SK-N-SH (cell line): ENCODE measurements around the gene CDH22. TPM values are rescaled to one million over a fixed set of nuclear protein-coding genes. Genes with fewer than 3 reads are reported as not detected.

Experiments used
- CTCF ChIA-PET: fragments of 300-600, 350-600 bp; formaldehyde crosslinking; extraction: SDS; loops from one replicate; lab custom pipeline; 2021; lab: Yijun Ruan, JAX
- POLR2A ChIA-PET: fragments of 350-600 bp; sonication (Branson Sonifier 250); formaldehyde crosslinking; extraction: SDS; loops from one replicate; lab custom pipeline; 2020; ENCODE audit warnings: antibody characterized with exemption, inconsistent platforms; lab: Yijun Ruan, JAX
- DNase-seq: peaks from one replicate; pipeline ENCODE4 v3.0.0; 2012
- H2AFZ ChIP-seq: fragments of 200-600 bp; sonication (generic); 2 replicates; pipeline ENCODE4 v1.8.1; 2016; ENCODE audit warnings: antibody characterized with exemption, mild to moderate bottlenecking, low read depth
- H3F3A ChIP-seq: fragments of 200-600 bp; sonication (generic); replicated peaks from 2 replicates; pipeline ENCODE3; 2016; ENCODE audit warnings: antibody characterized with exemption, mild to moderate bottlenecking; ENCODE audit not compliant: insufficient read depth
- H3K27ac ChIP-seq, 2 experiments: fragments of 200-500 bp in 1 of 2; fragments of 200-600 bp in 1 of 2; sonication (Bioruptor generic) in 1 of 2; sonication (generic), shearing (Covaris generic) in 1 of 2; 2 replicates each; pipeline versions ENCODE4 v1.5.1 to v1.6.1; 2014 to 2016; ENCODE audit warnings: low read depth in 2 of 2, inconsistent platforms in 1 of 2, low read length in 1 of 2, mild to moderate bottlenecking in 1 of 2, mixed read lengths in 1 of 2
- H3K27me3 ChIP-seq: fragments of 200-600 bp; sonication (generic), shearing (Covaris generic); 2 replicates; pipeline ENCODE4 v1.6.1; 2016; ENCODE audit warnings: mixed run types; ENCODE audit not compliant: insufficient read depth
- H3K36me3 ChIP-seq, 2 experiments: fragments of 200-500 bp in 1 of 2; fragments of 200-600 bp in 1 of 2; sonication (Bioruptor generic) in 1 of 2; sonication (generic) in 1 of 2; replicated peaks in 1 of 2; 2 replicates each; pipeline versions ENCODE3 to v1.5.1; 2014 to 2016; ENCODE audit warnings: low read length in 1 of 2, mild to moderate bottlenecking in 1 of 2; ENCODE audit not compliant: insufficient read depth in 2 of 2, control insufficient read depth in 1 of 2
- H3K4me1 ChIP-seq, 2 experiments: fragments of 200-500 bp in 1 of 2; fragments of 200-600 bp in 1 of 2; sonication (Bioruptor generic) in 1 of 2; sonication (generic), shearing (Covaris generic) in 1 of 2; 2 replicates each; pipeline versions ENCODE4 v1.5.1 to v1.6.1; 2014 to 2016; ENCODE audit warnings: low read depth in 1 of 2, low read length in 1 of 2, mixed run types in 1 of 2; ENCODE audit not compliant: insufficient read depth in 2 of 2, control insufficient read depth in 1 of 2
- H3K4me2 ChIP-seq: fragments of 200-600 bp; sonication (generic), shearing (Covaris generic); 2 replicates; pipeline ENCODE4 v1.6.1; 2017; ENCODE audit warnings: mixed run types
- H3K4me3 ChIP-seq, 2 experiments: fragments of 200-500 bp in 1 of 2; fragments of 200-600 bp in 1 of 2; sonication (Bioruptor generic) in 1 of 2; sonication (generic), shearing (Covaris generic) in 1 of 2; 2 replicates each; pipeline versions ENCODE4 v1.5.1 to v1.8.1; 2014 to 2016; ENCODE audit warnings: low read depth in 2 of 2, inconsistent platforms in 1 of 2, low read length in 1 of 2, mild to moderate bottlenecking in 1 of 2, mixed read lengths in 1 of 2, moderate library complexity in 1 of 2
- H3K79me2 ChIP-seq: fragments of 200-600 bp; sonication (generic); 2 replicates; pipeline ENCODE4 v1.8.1; 2017; ENCODE audit warnings: mild to moderate bottlenecking; ENCODE audit not compliant: insufficient read depth
- H3K9ac ChIP-seq: fragments of 200-600 bp; sonication (generic); 2 replicates; pipeline ENCODE4 v1.6.1; 2017; ENCODE audit warnings: mixed run types
- H3K9me2 ChIP-seq: fragments of 200-600 bp; sonication (generic); 2 replicates; pipeline ENCODE4 v1.6.1; 2017; ENCODE audit warnings: mixed run types
- H3K9me3 ChIP-seq: fragments of 200-600 bp; sonication (generic); 2 replicates; pipeline ENCODE4 v1.6.1; 2017; ENCODE audit warnings: mixed run types, mild to moderate bottlenecking, moderate library complexity
- H4K20me1 ChIP-seq: fragments of 200-600 bp; sonication (generic); 2 replicates; pipeline ENCODE4 v1.6.1; 2017; ENCODE audit warnings: mild to moderate bottlenecking, mixed run types; ENCODE audit not compliant: insufficient read depth
- CHD2 ChIP-seq: fragments of 150-350 bp; IDR thresholded peaks from 2 replicates; pipeline ENCODE4 v1.6.1; 2018; ENCODE audit warnings: low read length; ENCODE audit not compliant: partially characterized antibody
- EP300 ChIP-seq, 2 experiments: IDR thresholded peaks; 2 replicates each; pipeline versions ENCODE4 v1.4.0 to v1.6.1; 2012; ENCODE audit warnings: borderline replicate concordance in 1 of 2, low read depth in 1 of 2, low read length in 1 of 2
- FOSL2 ChIP-seq: IDR thresholded peaks from 2 replicates; pipeline ENCODE4 v1.4.0; 2012; ENCODE audit warnings: low read depth, mild to moderate bottlenecking, moderate library complexity, borderline replicate concordance
- FOXJ3 ChIP-seq: sonication (generic); formaldehyde crosslinking; IDR thresholded peaks from 2 replicates; pipeline ENCODE4 v1.5.1; 2020; ENCODE audit warnings: mild to moderate bottlenecking, missing genetic modification reagents
- FOXM1 ChIP-seq: IDR thresholded peaks from 2 replicates; pipeline ENCODE4 v1.4.0; 2012; ENCODE audit warnings: low read depth, mild to moderate bottlenecking
- GABPA ChIP-seq: IDR thresholded peaks from 2 replicates; pipeline ENCODE4 v1.4.0; 2012; ENCODE audit warnings: low read depth, mild to moderate bottlenecking
- GATA2 ChIP-seq: sonication (generic); formaldehyde crosslinking; IDR thresholded peaks from 2 replicates; pipeline ENCODE4 v1.5.0; 2020; ENCODE audit warnings: mild to moderate bottlenecking, missing genetic modification reagents
- MEF2A ChIP-seq: IDR thresholded peaks from 2 replicates; pipeline ENCODE4 v1.4.0; 2012; ENCODE audit warnings: low read depth, borderline replicate concordance
- NFIC ChIP-seq: IDR thresholded peaks from 2 replicates; pipeline ENCODE4 v1.4.0; 2012; ENCODE audit warnings: borderline replicate concordance
- NRF1 ChIP-seq: IDR thresholded peaks from 2 replicates; pipeline ENCODE4 v1.6.1; 2012; ENCODE audit warnings: low read depth, mild to moderate bottlenecking, low read length
- RAD21 ChIP-seq: IDR thresholded peaks from 2 replicates; pipeline ENCODE4 v1.6.1; 2012; ENCODE audit warnings: mild to moderate bottlenecking, low read length
- RXRA ChIP-seq: IDR thresholded peaks from 2 replicates; pipeline ENCODE4 v1.4.0; 2012; ENCODE audit warnings: low read depth, mild to moderate bottlenecking, borderline replicate concordance
- SMC3 ChIP-seq: IDR thresholded peaks from 2 replicates; pipeline ENCODE4 v1.6.1; 2012; ENCODE audit warnings: low read depth, low read length, improper control_type of control experiment
- TAF1 ChIP-seq: IDR thresholded peaks from 2 replicates; pipeline ENCODE4 v1.6.1; 2012; ENCODE audit warnings: low read depth, mild to moderate bottlenecking, low read length, moderate library complexity, borderline replicate concordance
- TCF12 ChIP-seq: IDR thresholded peaks from 2 replicates; pipeline ENCODE4 v1.4.0; 2012
- TEAD4 ChIP-seq: IDR thresholded peaks from 2 replicates; pipeline ENCODE4 v1.4.0; 2012; ENCODE audit warnings: mild to moderate bottlenecking, borderline replicate concordance; ENCODE audit not compliant: insufficient read depth
- WGBS: methylation state at CpG from one replicate; pipeline ENCODE4 v1.1.6; 2017; ENCODE audit warnings: low lambda C conversion rate; 5-methylcytosine and 5-hydroxymethylcytosine counted together
- polyA plus RNA-seq, 3 experiments: library from polyadenylated mRNA; depleted of rRNA; stranded (reverse); fragments of >200 nt; gene quantifications; 2 replicates each; pipeline ENCODE4 v1.2.3, GENCODE V29; 2012
- TF ChIP-seq, protein P1 (sequence below): IDR thresholded peaks from 2 replicates; pipeline ENCODE4; 2012
- TF ChIP-seq, protein P2 (sequence below): IDR thresholded peaks from 2 replicates; pipeline ENCODE4 v1.4.0; 2012; ENCODE audit warnings: low read depth
- TF ChIP-seq, protein P3 (sequence below): IDR thresholded peaks from 2 replicates; pipeline ENCODE4 v1.4.0; 2012; ENCODE audit warnings: low read depth, borderline replicate concordance
- TF ChIP-seq, protein P4 (sequence below): IDR thresholded peaks from 2 replicates; pipeline ENCODE4 v1.6.1; 2012; ENCODE audit warnings: mild to moderate bottlenecking, low read depth, low read length, moderate library complexity

CDH22 gene
- polyA plus RNA-seq, 1 of the 3 experiments (the other 2 are of a cell fraction): not detected

DNA sequence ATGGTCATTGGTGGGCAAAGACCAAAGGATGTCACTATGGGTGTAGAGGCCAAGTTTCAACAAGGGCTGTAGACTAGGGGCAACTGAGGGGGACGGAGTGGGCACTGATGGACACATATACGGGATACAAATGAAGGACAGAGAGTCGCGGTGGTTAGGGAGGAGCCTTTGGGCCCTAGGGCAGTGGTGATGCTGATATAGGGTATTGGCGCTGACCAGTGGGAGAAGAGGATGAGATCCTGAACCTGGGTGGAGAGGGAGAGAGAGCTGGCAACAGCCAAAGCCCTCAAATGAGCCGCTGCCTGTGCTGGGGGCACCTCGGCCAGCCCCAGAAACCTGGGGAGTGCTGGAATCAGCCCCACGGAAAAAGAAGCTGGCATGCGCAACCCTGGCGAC lies 1.6 kb downstream of the CDH22 start:
- Histone ChIP-seq H3K27me3 (peaks cover 54% of the 10 kb centered on the region), H2AFZ (no peak overlapping the region), H3K79me2 (no peaks in the 10 kb centered on the region), H3K4me3 (no peak overlapping the region; a peak in 1 of 4 replicates), H3K9me3 (no peaks in the 10 kb centered on the region), H3K4me1 (peaks cover 0 to 3% of the 10 kb centered on the region in 2 experiments; a peak in 1 of 4 replicates), H4K20me1 (no peaks in the 10 kb centered on the region), H3K9ac (no peak overlapping the region), H3K27ac (no peak overlapping the region), H3F3A (no peaks in the 10 kb centered on the region), H3K4me2 (no peak overlapping the region), H3K9me2 (no peaks in the 10 kb centered on the region), H3K36me3 (no peaks in the 10 kb centered on the region)
- WGBS: 25% methylated on average over 9 of the region's 10 CpGs
- no peak for DNase-seq
- TF ChIP-seq MEF2A (no peak), CHD2 (no peak), GATA2 (CRISPR knock-in tag) (no peak), TEAD4 (no peak), FOXM1 (no peak), TAF1 (no peak), GABPA (no peak), NRF1 (no peak), SMC3 (no peak), FOSL2 (no peak), EP300 (IDR thresholded peaks at IDR 0.05; ENCODE audit: borderline replicate concordance in 1 of 2, low read depth in 1 of 2, low read length in 1 of 2) (no peak), FOXJ3 (CRISPR knock-in tag) (no peak), RXRA (no peak), RAD21 (no peak), TCF12 (no peak), NFIC (no peak)
- TF ChIP-seq, protein P1, sequence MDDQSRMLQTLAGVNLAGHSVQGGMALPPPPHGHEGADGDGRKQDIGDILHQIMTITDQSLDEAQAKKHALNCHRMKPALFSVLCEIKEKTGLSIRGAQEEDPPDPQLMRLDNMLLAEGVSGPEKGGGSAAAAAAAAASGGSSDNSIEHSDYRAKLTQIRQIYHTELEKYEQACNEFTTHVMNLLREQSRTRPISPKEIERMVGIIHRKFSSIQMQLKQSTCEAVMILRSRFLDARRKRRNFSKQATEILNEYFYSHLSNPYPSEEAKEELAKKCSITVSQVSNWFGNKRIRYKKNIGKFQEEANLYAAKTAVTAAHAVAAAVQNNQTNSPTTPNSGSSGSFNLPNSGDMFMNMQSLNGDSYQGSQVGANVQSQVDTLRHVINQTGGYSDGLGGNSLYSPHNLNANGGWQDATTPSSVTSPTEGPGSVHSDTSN: no peak
- TF ChIP-seq, protein P2, sequence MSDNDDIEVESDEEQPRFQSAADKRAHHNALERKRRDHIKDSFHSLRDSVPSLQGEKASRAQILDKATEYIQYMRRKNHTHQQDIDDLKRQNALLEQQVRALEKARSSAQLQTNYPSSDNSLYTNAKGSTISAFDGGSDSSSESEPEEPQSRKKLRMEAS: no peak
- TF ChIP-seq, protein P3, sequence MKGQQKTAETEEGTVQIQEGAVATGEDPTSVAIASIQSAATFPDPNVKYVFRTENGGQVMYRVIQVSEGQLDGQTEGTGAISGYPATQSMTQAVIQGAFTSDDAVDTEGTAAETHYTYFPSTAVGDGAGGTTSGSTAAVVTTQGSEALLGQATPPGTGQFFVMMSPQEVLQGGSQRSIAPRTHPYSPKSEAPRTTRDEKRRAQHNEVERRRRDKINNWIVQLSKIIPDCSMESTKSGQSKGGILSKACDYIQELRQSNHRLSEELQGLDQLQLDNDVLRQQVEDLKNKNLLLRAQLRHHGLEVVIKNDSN: no peak
- TF ChIP-seq, protein P4, sequence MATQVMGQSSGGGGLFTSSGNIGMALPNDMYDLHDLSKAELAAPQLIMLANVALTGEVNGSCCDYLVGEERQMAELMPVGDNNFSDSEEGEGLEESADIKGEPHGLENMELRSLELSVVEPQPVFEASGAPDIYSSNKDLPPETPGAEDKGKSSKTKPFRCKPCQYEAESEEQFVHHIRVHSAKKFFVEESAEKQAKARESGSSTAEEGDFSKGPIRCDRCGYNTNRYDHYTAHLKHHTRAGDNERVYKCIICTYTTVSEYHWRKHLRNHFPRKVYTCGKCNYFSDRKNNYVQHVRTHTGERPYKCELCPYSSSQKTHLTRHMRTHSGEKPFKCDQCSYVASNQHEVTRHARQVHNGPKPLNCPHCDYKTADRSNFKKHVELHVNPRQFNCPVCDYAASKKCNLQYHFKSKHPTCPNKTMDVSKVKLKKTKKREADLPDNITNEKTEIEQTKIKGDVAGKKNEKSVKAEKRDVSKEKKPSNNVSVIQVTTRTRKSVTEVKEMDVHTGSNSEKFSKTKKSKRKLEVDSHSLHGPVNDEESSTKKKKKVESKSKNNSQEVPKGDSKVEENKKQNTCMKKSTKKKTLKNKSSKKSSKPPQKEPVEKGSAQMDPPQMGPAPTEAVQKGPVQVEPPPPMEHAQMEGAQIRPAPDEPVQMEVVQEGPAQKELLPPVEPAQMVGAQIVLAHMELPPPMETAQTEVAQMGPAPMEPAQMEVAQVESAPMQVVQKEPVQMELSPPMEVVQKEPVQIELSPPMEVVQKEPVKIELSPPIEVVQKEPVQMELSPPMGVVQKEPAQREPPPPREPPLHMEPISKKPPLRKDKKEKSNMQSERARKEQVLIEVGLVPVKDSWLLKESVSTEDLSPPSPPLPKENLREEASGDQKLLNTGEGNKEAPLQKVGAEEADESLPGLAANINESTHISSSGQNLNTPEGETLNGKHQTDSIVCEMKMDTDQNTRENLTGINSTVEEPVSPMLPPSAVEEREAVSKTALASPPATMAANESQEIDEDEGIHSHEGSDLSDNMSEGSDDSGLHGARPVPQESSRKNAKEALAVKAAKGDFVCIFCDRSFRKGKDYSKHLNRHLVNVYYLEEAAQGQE: no peak
- ChIA-PET POLR2A (interaction anchor here (0.8 to 1.0 kb wide), 3 partner anchors 40 to 57 kb away, joined by 3 to 5 read pairs (median 4); no protein-coding TSS in a partner anchor), CTCF (interaction anchor here (0.5 to 14.2 kb wide), 55 partner anchors 8 to 826 kb away, joined by 3 to 190 read pairs (median 4); partner anchors contain the start of gene ELMO2)
